ENCODE data around the gene UCKL1. TPM values are rescaled to one million over a fixed set of nuclear protein-coding genes. Genes with fewer than 3 reads are reported as not detected.
"Not testable (repeated sequence)": the region's sequence is repeated elsewhere in the genome, so short reads cannot be mapped to it uniquely, and the experiment has no call there.

The UCKL1 gene
- total RNA-seq, 1 donor from 2014 or later = 50.1 TPM

- Histone ChIP-seq H3K27ac (no peak overlapping the region), H3K27me3 (no peaks in the 10 kb centered on the region), H3K4me1 (peaks cover 40% of the 10 kb centered on the region), H3K36me3 (peaks cover 0 to 3% of the 10 kb centered on the region in 2 donors), H3K4me3 (no peak overlapping the region), H3K9me3 (no peaks in the 10 kb centered on the region)
- no peak for TF ChIP-seq POLR2AphosphoS5 (IDR thresholded peaks at IDR 0.05; ENCODE audit: insufficient read depth in 1 of 2, low read depth in 1 of 2)
- no peak for TF ChIP-seq POLR2A (IDR thresholded peaks at IDR 0.05)
- TF ChIP-seq CTCF (IDR thresholded peaks at IDR 0.05) = no peak
- intact Hi-C loops (cut with DNase I) = no loop called here
- peak in 1 of 2 donors; percentile 85 for DNase-seq (ENCODE audit: extremely low spot score in 2 of 2)
These were observed 16.3 kb upstream of the UCKL1 start for GRCh38 chr20:63972312-63973159.

GRCh38 chr20:63971960-63972311 lies 15.7 kb upstream of the UCKL1 start:
- H3K27ac ChIP-seq; H3K4me3 ChIP-seq; H3K9me3 ChIP-seq; H3K36me3 ChIP-seq; DNase-seq (ENCODE audit: extremely low spot score in 2 of 2); H3K27me3 ChIP-seq; intact Hi-C loops (cut with DNase I): not testable (repeated sequence)
- H3K4me1 ChIP-seq = peaks cover 40% of the 10 kb centered on the region

GRCh38 chr20:63970714-63971431 lies 14.7 kb upstream of the UCKL1 start:
- intact Hi-C loops (cut with DNase I) = no loop called here
- no peak overlapping the region for H3K27ac ChIP-seq
- H3K9me3 ChIP-seq = no peaks in the 10 kb centered on the region
- H3K36me3 ChIP-seq = peaks cover 0 to 19% of the 10 kb centered on the region in 2 donors
- TF ChIP-seq POLR2A (IDR thresholded peaks at IDR 0.05) = no peak
- TF ChIP-seq CTCF (IDR thresholded peaks at IDR 0.05) = no peak
- no peak for TF ChIP-seq POLR2AphosphoS5 (IDR thresholded peaks at IDR 0.05; ENCODE audit: insufficient read depth in 1 of 2, low read depth in 1 of 2)
- H3K4me3 ChIP-seq = no peak overlapping the region
- H3K27me3 ChIP-seq = no peaks in the 10 kb centered on the region
- DNase-seq (ENCODE audit: extremely low spot score in 2 of 2) = no peak
- H3K4me1 ChIP-seq = peaks cover 40% of the 10 kb centered on the region

- TF ChIP-seq CTCF (IDR thresholded peaks at IDR 0.05) = no peak
- no peak for TF ChIP-seq POLR2AphosphoS5 (IDR thresholded peaks at IDR 0.05; ENCODE audit: insufficient read depth in 1 of 2, low read depth in 1 of 2)
- TF ChIP-seq POLR2A (IDR thresholded peaks at IDR 0.05) = no peak
- intact Hi-C loops (cut with DNase I) = no loop called here
- no peak for DNase-seq (ENCODE audit: extremely low spot score in 2 of 2)
- peak within 1 kb of the TSS; percentile 59 to 90 for H3K4me3 ChIP-seq
- no peaks in the 10 kb centered on the region for H3K27me3 ChIP-seq
- H3K4me1 ChIP-seq = peaks cover 40% of the 10 kb centered on the region
- peaks cover 0 to 19% of the 10 kb centered on the region in 2 donors for H3K36me3 ChIP-seq
- peak within 1 kb of the TSS; percentile 72 for H3K27ac ChIP-seq
- no peaks in the 10 kb centered on the region for H3K9me3 ChIP-seq
These were observed 13.9 kb upstream of the UCKL1 start, which contains the start of gene ZNF512B for GRCh38 chr20:63969838-63970713. Gene ZNF512B, minus strand, starts transcription at chr20:63969930. Its CDS starts 1,980 bp downstream, at chr20:63967950.
